HG03442 (cell line): Measurements from ENCODE around the gene SCYL1.

Experiments
- ATAC-seq: cut with Tn5 transposase; IDR thresholded peaks from one replicate; pipeline ENCODE4 v1.9.1; 2021; ENCODE audit warnings: mild to moderate bottlenecking, moderate library complexity; ENCODE audit not compliant: unreplicated experiment

SCYL1 gene

DNA sequence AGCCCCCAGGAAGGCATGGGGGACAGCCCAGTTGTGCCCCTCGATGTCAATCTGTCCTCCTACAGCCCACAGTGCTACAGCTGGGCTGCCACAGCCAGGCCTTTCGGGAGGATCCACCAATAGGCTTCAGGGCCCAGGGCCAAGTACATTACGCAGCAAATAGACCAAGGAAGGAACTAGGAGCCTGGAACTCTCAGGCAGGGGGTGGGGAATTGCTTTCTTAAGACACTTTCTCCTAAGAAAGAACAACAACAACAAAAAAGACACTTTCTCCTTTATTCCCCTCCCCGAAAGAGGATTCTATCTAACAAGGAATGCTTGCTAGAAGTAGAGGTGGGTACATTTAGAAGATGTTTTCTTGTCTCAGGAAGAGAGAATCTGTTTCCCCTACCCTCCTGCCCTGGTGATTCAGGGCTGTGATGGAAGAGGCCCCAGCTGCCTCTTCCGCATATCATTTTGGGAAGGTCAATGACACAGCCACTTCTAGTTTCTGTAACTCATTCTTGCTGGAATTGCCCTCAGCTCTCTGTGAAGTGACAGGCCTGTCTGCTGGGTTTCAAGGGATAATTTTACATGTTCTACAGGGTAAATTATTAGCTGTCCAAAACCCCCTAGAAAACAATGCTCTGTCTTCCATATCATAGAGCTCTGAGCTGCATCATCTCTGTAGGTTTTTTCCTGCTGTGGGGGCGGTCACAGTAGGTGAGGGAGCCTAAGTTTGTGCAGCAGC, 32.1 kb upstream of the SCYL1 start:
- ATAC-seq = no peak

GRCh38 chr11:65493367-65494176, 31.3 kb upstream of the SCYL1 start:
- ATAC-seq = no peak

DNA sequence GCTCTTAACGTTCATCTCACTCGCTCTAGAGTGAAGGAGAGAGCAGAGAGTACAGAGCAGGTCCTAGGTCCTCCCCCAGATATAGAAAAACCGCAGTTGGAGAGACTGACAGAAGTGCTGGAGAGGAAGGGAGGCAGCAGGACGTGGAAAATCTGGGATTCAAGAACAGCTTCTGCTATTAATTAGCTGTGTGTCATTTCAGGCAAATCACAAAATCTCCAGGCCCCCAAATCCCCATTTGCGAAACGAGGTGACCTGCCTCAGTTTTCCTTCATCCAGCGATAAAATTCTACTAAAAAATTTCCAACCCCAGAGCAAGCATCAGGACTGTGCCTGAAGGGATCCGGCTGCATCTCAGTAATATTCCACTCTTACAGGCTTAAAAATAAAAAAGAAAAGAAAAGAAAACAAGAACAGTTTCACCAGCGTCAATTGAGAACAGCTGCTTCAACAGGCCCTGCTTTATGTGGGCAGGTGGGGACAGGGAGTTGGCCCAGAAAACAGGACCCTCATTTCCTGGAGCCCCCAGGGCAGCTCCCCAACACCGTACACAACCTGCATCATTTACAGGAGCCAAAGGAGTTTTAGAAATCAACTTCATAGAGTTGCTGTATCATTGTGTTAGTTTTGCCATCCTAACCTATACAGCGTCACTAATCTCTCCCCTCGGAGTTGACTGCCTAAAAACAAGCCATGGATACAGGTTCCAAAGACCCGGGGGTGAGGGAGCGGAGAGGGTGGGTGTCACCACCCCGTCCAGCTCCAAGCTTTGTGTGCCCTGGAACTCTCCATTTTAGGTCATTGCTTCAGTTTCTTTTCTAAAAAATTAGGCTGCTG, 28.4 kb upstream of the SCYL1 start:
- ATAC-seq = no peak

DNA sequence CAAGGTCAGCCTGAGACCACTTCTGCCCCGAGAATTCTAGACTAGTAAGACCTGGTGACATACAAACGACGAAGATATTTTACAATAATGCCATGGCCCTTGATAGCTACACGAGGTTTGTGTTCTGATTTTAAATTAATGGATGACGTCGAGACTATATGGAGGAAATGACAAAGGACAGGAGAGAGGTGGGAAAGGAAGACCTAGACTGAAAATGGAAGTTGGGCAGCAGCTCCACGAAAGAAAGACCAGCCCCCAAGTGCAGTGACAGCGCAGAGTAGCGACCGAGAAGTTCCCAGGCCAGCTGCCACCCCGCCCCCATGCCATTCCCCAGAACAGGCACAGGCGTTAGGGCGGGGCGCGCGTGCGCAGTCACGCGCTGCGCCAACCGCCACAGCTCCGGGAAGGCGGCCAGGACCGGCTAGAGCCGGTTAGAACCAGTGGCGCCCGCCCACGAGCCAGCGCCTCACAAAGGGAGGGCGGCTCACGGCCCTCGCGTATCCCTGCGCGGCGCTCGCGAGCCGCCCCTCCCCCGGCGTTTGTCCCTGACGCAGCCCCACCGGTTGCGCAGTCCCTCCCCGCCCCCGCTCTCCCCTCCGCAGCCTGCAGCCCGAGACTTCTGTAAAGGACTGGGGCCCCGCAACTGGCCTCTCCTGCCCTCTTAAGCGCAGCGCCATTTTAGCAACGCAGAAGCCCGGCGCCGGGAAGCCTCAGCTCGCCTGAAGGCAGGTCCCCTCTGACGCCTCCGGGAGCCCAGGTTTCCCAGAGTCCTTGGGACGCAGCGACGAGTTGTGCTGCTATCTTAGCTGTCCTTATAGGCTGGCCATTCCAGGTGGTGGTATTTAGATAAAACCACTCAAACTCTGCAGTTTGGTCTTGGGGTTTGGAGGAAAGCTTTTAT, 27.5 kb upstream of the SCYL1 start:
- peak; percentile 67 for ATAC-seq

DNA sequence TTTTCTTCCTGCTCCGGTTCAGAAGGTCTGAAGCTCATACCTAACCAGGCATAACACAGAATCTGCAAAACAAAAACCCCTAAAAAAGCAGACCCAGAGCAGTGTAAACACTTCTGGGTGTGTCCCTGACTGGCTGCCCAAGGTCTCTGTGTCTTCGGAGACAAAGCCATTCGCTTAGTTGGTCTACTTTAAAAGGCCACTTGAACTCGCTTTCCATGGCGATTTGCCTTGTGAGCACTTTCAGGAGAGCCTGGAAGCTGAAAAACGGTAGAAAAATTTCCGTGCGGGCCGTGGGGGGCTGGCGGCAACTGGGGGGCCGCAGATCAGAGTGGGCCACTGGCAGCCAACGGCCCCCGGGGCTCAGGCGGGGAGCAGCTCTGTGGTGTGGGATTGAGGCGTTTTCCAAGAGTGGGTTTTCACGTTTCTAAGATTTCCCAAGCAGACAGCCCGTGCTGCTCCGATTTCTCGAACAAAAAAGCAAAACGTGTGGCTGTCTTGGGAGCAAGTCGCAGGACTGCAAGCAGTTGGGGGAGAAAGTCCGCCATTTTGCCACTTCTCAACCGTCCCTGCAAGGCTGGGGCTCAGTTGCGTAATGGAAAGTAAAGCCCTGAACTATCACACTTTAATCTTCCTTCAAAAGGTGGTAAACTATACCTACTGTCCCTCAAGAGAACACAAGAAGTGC, 26.7 kb upstream of the SCYL1 start:
- no peak for ATAC-seq

DNA sequence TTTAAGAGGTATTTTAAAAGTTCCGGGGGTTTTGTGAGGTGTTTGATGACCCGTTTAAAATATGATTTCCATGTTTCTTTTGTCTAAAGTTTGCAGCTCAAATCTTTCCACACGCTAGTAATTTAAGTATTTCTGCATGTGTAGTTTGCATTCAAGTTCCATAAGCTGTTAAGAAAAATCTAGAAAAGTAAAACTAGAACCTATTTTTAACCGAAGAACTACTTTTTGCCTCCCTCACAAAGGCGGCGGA, 26.2 kb upstream of the SCYL1 start:
- ATAC-seq = no peak

DNA sequence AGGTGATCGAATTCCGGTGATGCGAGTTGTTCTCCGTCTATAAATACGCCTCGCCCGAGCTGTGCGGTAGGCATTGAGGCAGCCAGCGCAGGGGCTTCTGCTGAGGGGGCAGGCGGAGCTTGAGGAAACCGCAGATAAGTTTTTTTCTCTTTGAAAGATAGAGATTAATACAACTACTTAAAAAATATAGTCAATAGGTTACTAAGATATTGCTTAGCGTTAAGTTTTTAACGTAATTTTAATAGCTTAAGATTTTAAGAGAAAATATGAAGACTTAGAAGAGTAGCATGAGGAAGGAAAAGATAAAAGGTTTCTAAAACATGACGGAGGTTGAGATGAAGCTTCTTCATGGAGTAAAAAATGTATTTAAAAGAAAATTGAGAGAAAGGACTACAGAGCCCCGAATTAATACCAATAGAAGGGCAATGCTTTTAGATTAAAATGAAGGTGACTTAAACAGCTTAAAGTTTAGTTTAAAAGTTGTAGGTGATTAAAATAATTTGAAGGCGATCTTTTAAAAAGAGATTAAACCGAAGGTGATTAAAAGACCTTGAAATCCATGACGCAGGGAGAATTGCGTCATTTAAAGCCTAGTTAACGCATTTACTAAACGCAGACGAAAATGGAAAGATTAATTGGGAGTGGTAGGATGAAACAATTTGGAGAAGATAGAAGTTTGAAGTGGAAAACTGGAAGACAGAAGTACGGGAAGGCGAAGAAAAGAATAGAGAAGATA, 25.7 kb upstream of the SCYL1 start, which contains the start of gene MALAT1:
Gene MALAT1 (plus strand): TSS at position 69 of the 736 bp plus-strand sequence.
- ATAC-seq = no peak

DNA sequence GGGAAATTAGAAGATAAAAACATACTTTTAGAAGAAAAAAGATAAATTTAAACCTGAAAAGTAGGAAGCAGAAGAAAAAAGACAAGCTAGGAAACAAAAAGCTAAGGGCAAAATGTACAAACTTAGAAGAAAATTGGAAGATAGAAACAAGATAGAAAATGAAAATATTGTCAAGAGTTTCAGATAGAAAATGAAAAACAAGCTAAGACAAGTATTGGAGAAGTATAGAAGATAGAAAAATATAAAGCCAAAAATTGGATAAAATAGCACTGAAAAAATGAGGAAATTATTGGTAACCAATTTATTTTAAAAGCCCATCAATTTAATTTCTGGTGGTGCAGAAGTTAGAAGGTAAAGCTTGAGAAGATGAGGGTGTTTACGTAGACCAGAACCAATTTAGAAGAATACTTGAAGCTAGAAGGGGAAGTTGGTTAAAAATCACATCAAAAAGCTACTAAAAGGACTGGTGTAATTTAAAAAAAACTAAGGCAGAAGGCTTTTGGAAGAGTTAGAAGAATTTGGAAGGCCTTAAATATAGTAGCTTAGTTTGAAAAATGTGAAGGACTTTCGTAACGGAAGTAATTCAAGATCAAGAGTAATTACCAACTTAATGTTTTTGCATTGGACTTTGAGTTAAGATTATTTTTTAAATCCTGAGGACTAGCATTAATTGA, 25.0 kb upstream of the SCYL1 start:
- no peak for ATAC-seq

- no peak for ATAC-seq
These were observed 24.3 kb upstream of the SCYL1 start for GRCh38 chr11:65500387-65501185.

GRCh38 chr11:65501186-65501471, 23.8 kb upstream of the SCYL1 start:
- ATAC-seq = no peak

DNA sequence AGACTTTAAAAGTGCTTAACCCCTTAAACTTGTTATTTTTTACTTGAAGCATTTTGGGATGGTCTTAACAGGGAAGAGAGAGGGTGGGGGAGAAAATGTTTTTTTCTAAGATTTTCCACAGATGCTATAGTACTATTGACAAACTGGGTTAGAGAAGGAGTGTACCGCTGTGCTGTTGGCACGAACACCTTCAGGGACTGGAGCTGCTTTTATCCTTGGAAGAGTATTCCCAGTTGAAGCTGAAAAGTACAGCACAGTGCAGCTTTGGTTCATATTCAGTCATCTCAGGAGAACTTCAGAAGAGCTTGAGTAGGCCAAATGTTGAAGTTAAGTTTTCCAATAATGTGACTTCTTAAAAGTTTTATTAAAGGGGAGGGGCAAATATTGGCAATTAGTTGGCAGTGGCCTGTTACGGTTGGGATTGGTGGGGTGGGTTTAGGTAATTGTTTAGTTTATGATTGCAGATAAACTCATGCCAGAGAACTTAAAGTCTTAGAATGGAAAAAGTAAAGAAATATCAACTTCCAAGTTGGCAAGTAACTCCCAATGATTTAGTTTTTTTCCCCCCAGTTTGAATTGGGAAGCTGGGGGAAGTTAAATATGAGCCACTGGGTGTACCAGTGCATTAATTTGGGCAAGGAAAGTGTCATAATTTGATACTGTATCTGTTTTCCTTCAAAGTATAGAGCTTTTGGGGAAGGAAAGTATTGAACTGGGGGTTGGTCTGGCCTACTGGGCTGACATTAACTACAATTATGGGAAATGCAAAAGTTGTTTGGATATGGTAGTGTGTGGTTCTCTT, 23.2 kb upstream of the SCYL1 start:
- ATAC-seq = no peak

- no peak for ATAC-seq
These were observed 22.7 kb upstream of the SCYL1 start for GRCh38 chr11:65502274-65502554.

DNA sequence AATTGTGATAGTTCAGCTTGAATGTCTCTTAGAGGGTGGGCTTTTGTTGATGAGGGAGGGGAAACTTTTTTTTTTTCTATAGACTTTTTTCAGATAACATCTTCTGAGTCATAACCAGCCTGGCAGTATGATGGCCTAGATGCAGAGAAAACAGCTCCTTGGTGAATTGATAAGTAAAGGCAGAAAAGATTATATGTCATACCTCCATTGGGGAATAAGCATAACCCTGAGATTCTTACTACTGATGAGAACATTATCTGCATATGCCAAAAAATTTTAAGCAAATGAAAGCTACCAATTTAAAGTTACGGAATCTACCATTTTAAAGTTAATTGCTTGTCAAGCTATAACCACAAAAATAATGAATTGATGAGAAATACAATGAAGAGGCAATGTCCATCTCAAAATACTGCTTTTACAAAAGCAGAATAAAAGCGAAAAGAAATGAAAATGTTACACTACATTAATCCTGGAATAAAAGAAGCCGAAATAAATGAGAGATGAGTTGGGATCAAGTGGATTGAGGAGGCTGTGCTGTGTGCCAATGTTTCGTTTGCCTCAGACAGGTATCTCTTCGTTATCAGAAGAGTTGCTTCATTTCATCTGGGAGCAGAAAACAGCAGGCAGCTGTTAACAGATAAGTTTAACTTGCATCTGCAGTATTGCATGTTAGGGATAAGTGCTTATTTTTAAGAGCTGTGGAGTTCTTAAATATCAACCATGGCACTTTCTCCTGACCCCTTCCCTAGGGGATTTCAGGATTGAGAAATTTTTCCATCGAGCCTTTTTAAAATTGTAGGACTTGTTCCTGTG, 22.1 kb upstream of the SCYL1 start:
- ATAC-seq = no peak

- no peak for ATAC-seq
These were observed 21.4 kb upstream of the SCYL1 start for GRCh38 chr11:65503368-65503948.

DNA sequence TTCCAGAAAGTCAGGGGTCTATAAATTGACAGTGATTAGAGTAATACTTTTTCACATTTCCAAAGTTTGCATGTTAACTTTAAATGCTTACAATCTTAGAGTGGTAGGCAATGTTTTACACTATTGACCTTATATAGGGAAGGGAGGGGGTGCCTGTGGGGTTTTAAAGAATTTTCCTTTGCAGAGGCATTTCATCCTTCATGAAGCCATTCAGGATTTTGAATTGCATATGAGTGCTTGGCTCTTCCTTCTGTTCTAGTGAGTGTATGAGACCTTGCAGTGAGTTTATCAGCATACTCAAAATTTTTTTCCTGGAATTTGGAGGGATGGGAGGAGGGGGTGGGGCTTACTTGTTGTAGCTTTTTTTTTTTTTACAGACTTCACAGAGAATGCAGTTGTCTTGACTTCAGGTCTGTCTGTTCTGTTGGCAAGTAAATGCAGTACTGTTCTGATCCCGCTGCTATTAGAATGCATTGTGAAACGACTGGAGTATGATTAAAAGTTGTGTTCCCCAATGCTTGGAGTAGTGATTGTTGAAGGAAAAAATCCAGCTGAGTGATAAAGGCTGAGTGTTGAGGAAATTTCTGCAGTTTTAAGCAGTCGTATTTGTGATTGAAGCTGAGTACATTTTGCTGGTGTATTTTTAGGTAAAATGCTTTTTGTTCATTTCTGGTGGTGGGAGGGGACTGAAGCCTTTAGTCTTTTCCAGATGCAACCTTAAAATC, 20.8 kb upstream of the SCYL1 start:
- ATAC-seq = no peak
